Smooth muscle cell (in vitro differentiated cells): Measurements from ENCODE around the gene OSGIN1. TPM values are rescaled to one million over a fixed set of nuclear protein-coding genes. Genes with fewer than 3 reads are reported as not detected.

ENCODE experiments used
- DNase-seq: peaks from one replicate; lab custom pipeline; 2025; ENCODE audit not compliant: unreplicated experiment; lab: John Stamatoyannopoulos, UW
- H2AFZ ChIP-seq: fragments of 200-600 bp; sonication (generic); 2 replicates; pipeline ENCODE4 v1.6.0; 2016; ENCODE audit warnings: antibody characterized with exemption, low read depth, mild to moderate bottlenecking
- H3F3A ChIP-seq: fragments of 200-600 bp; sonication (generic); 2 replicates; pipeline ENCODE4 v1.6.0; 2017; ENCODE audit warnings: antibody characterized with exemption, low read depth
- H3K27ac ChIP-seq: fragments of 200-600 bp; sonication (generic); 2 replicates; pipeline ENCODE4 v1.5.1; 2016; ENCODE audit warnings: low read depth, mild to moderate bottlenecking
- H3K27me3 ChIP-seq: fragments of 200-600 bp; sonication (generic); 2 replicates; pipeline ENCODE4 v1.6.1; 2016; ENCODE audit warnings: low read depth, mild to moderate bottlenecking
- H3K36me3 ChIP-seq: fragments of 200-600 bp; sonication (generic); 2 replicates; pipeline ENCODE4 v1.5.1; 2016; ENCODE audit warnings: low read depth
- H3K4me1 ChIP-seq: fragments of 200-600 bp; sonication (generic); 2 replicates; pipeline ENCODE4 v1.5.1; 2016; ENCODE audit warnings: low read depth
- H3K4me2 ChIP-seq: fragments of 200-600 bp; sonication (generic); 2 replicates; pipeline ENCODE4 v1.6.0; 2016; ENCODE audit warnings: mild to moderate bottlenecking
- H3K4me3 ChIP-seq: fragments of 200-600 bp; sonication (generic); 2 replicates; pipeline ENCODE4 v1.5.1; 2016; ENCODE audit warnings: mild to moderate bottlenecking
- H3K79me2 ChIP-seq: fragments of 200-600 bp; sonication (generic); 2 replicates; pipeline ENCODE4 v1.6.0; 2016; ENCODE audit warnings: low read depth, mild to moderate bottlenecking
- H3K9ac ChIP-seq: fragments of 200-600 bp; sonication (generic); 2 replicates; pipeline ENCODE4 v1.6.0; 2016; ENCODE audit warnings: low read depth
- H3K9me3 ChIP-seq: fragments of 200-600 bp; sonication (generic); replicated peaks from 2 replicates; pipeline ENCODE4 v1.5.1; 2016; ENCODE audit warnings: low read depth
- H4K20me1 ChIP-seq: fragments of 200-600 bp; sonication (generic); 2 replicates; pipeline ENCODE4 v1.6.0; 2016; ENCODE audit warnings: low read depth
- WGBS: methylation state at CpG from one replicate; pipeline ENCODE4 v1.1.7; 2016; ENCODE audit warnings: low lambda C conversion rate; 5-methylcytosine and 5-hydroxymethylcytosine counted together
- polyA plus RNA-seq: library from polyadenylated mRNA; unstranded; fragments of >200 nt; fragmentation: Nextera tagmentation; extraction: Ambion mirVana; gene quantifications from 2 replicates; pipeline ENCODE4 v1.2.1, GENCODE V29; 2016
- total RNA-seq: library from RNA; depleted of rRNA; stranded (reverse); fragments of >200 nt; gene quantifications from 2 replicates; pipeline ENCODE4 v1.2.3, GENCODE V29; 2014
- TF ChIP-seq, protein P1 (sequence below): fragments of 200-600 bp; sonication (generic); IDR thresholded peaks from 2 replicates; pipeline ENCODE4 v1.5.1; 2017; ENCODE audit warnings: borderline replicate concordance, mild to moderate bottlenecking, antibody characterized with exemption; ENCODE audit not compliant: insufficient read depth, poor library complexity, severe bottlenecking

The OSGIN1 gene
- total and polyA plus RNA-seq, 2 experiments from 2014 or later, result 8.9 to 12.4 TPM

DNA sequence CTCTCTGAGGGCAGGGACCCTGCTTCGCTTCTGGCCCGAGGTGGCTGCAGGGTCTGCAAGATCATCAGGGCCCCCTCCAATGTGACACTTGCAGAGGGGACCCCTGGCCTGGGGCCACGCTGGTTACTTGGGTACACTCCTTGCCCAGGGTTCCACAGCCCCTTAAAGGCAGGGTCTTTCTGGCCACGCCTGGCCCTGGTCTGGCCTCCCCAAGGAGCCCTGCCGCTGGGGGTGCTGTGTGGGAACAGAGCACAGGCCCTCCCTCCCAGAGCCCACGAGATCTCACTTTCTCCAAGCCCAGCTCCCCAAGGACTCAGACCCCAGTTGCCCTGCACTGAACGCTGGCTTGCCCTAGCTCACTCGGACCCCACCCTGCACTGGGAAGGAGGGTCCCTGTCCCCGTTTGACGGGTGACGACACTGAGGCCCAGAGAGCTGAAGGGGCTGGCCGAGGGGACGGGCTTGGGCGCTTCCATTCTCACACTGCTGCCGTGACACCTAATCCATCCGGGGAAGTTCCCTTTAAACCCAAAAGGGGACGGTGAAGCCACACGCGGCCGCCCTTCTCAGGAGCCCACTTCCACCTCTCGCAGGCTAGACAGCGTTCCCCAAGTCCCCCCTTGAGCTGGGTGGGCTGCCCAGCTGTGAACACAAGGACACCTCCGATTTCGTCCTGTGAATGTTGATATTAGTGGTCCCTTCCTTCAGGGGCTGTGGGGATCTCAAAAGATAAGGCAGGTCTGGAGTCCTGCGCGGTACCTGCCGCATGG lies 26.9 kb upstream of the OSGIN1 start:
- Histone ChIP-seq H4K20me1 (peaks cover 4% of the 10 kb centered on the region), H3K27me3 (no peaks in the 10 kb centered on the region), H3K9ac (no peak overlapping the region), H2AFZ (no peak overlapping the region), H3K36me3 (no peaks in the 10 kb centered on the region), H3K9me3 (no peaks in the 10 kb centered on the region), H3K4me3 (no peak overlapping the region), H3K4me2 (peak overlapping the region; percentile 82), H3F3A (peaks cover 16% of the 10 kb centered on the region), H3K27ac (no peak overlapping the region), H3K4me1 (peaks cover 8% of the 10 kb centered on the region), H3K79me2 (no peaks in the 10 kb centered on the region)
- DNase-seq, result no peak
- WGBS, result 68% methylated on average over 26 of the region's 27 CpGs
- TF ChIP-seq, protein P1, sequence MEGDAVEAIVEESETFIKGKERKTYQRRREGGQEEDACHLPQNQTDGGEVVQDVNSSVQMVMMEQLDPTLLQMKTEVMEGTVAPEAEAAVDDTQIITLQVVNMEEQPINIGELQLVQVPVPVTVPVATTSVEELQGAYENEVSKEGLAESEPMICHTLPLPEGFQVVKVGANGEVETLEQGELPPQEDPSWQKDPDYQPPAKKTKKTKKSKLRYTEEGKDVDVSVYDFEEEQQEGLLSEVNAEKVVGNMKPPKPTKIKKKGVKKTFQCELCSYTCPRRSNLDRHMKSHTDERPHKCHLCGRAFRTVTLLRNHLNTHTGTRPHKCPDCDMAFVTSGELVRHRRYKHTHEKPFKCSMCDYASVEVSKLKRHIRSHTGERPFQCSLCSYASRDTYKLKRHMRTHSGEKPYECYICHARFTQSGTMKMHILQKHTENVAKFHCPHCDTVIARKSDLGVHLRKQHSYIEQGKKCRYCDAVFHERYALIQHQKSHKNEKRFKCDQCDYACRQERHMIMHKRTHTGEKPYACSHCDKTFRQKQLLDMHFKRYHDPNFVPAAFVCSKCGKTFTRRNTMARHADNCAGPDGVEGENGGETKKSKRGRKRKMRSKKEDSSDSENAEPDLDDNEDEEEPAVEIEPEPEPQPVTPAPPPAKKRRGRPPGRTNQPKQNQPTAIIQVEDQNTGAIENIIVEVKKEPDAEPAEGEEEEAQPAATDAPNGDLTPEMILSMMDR, result no peak

DNA sequence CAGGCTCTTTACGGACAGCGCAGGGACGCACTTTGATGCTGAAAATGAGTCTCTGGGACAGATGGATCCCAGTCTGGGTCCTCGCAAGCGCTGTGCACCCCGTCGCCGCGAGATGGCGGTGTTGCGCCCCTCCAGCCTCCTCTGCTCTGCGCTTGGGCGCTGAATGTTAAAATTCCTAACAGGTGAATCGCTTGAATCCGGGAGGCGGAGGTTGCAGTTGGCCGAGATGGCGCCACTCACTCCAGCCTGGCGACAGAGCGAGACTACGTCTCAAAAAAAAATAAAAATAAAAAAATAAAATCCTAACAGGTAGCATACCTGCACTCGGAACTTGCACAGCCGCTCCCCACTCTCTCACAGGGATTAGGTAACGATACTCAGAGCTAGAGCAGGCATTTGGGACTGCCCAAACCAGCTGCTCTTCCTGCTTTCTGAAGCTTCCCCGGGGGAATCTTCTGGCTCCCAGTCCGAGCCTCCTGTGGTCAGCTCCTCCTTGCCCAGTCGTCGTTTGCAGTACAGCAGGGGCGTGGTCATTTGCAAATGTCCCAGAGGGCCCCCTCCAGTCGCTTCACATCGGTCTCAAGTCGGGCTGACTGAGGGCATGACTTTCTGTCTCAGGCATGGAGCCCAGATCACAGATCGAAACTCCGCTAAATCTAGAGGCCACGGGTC lies 26.2 kb upstream of the OSGIN1 start:
- no peak overlapping the region for H2AFZ ChIP-seq
- no peaks in the 10 kb centered on the region for H3K79me2 ChIP-seq
- H4K20me1 ChIP-seq, result peaks cover 4% of the 10 kb centered on the region
- peak overlapping the region; percentile 6 for H3K9ac ChIP-seq
- peak overlapping the region; percentile 82 for H3K4me2 ChIP-seq
- TF ChIP-seq, protein P1, result peak; percentile 94
- H3K27ac ChIP-seq, result peak overlapping the region; percentile 79
- H3K36me3 ChIP-seq, result no peaks in the 10 kb centered on the region
- no peaks in the 10 kb centered on the region for H3K27me3 ChIP-seq
- peak overlapping the region; percentile 39 for H3K4me3 ChIP-seq
- peaks cover 8% of the 10 kb centered on the region for H3K4me1 ChIP-seq
- peak; percentile 26 for DNase-seq
- H3F3A ChIP-seq, result peaks cover 16% of the 10 kb centered on the region
- WGBS, result 10% methylated on average over 35 of the region's 35 CpGs
- H3K9me3 ChIP-seq, result no peaks in the 10 kb centered on the region

GRCh38 chr16:83928341-83929055 lies 24.5 kb upstream of the OSGIN1 start:
- no peaks in the 10 kb centered on the region for H3K79me2 ChIP-seq
- no peak overlapping the region for H3K4me3 ChIP-seq
- WGBS, result 65% methylated on average over 16 of the region's 16 CpGs
- H3K27ac ChIP-seq, result peak overlapping the region; percentile 79
- H3F3A ChIP-seq, result peaks cover 16% of the 10 kb centered on the region
- no peaks in the 10 kb centered on the region for H3K27me3 ChIP-seq
- H2AFZ ChIP-seq, result no peak overlapping the region
- TF ChIP-seq, protein P1, result no peak
- peak overlapping the region; percentile 37 for H3K4me2 ChIP-seq
- no peaks in the 10 kb centered on the region for H3K9me3 ChIP-seq
- H4K20me1 ChIP-seq, result peaks cover 4% of the 10 kb centered on the region
- peaks cover 8% of the 10 kb centered on the region for H3K4me1 ChIP-seq
- H3K9ac ChIP-seq, result no peak overlapping the region
- no peak for DNase-seq
- H3K36me3 ChIP-seq, result no peaks in the 10 kb centered on the region
